ENCODE measurements around the gene FSD1L.

DNA sequence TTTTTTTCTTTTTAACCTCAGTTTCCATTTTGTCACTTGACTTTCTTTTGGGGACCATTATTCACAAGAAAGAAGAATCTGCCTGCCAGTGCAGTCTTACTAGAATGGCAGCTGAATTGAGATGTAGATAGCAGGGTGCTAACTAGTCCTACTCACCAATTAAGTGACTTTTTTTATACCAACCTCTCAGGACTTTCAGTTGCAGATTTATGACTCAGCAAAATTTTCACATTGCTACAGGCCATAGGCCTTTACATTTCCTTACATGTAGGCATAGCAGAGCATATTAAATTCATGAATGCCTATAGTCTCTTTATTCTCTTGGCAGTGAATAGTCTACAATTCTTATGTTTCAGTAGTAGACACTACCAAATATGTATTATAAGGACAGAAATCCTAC is 56.0 kb downstream of the FSD1L start:
- TF ChIP-seq, protein P1, sequence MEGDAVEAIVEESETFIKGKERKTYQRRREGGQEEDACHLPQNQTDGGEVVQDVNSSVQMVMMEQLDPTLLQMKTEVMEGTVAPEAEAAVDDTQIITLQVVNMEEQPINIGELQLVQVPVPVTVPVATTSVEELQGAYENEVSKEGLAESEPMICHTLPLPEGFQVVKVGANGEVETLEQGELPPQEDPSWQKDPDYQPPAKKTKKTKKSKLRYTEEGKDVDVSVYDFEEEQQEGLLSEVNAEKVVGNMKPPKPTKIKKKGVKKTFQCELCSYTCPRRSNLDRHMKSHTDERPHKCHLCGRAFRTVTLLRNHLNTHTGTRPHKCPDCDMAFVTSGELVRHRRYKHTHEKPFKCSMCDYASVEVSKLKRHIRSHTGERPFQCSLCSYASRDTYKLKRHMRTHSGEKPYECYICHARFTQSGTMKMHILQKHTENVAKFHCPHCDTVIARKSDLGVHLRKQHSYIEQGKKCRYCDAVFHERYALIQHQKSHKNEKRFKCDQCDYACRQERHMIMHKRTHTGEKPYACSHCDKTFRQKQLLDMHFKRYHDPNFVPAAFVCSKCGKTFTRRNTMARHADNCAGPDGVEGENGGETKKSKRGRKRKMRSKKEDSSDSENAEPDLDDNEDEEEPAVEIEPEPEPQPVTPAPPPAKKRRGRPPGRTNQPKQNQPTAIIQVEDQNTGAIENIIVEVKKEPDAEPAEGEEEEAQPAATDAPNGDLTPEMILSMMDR (IDR thresholded peaks at IDR 0.05) = no peak
- TF ChIP-seq POLR2A (IDR thresholded peaks at IDR 0.05) = no peak
